GM18861 (cell line): Measurements from ENCODE around the gene B4GALNT3.

Source experiments
- ATAC-seq: cut with Tn5 transposase; IDR thresholded peaks from one replicate; pipeline ENCODE4 v1.9.1; 2021; ENCODE audit not compliant: unreplicated experiment

Gene B4GALNT3

DNA sequence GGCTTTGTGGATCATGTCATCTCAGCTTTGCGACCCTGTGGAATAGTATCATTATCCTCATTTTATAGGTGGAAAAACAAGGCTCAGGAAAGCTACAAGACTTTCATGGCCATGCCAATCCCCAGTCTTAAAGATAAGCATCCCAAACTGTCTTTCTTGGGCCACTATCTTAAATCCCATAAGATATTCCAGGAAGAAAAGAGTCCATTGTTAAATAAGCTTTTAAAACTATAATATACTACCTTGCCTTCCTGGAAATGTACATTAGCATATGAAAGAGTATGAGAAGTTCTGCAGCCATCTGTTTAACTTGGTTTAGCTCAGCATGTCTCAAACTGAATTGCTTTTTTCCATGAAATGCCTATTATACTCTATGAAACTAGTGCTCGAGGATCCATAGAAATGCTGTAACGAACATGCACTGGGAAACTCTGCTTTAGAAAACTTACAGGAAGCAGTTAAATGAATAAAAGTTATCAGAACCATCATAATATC, 77.1 kb downstream of the B4GALNT3 start:
- no peak for ATAC-seq

DNA sequence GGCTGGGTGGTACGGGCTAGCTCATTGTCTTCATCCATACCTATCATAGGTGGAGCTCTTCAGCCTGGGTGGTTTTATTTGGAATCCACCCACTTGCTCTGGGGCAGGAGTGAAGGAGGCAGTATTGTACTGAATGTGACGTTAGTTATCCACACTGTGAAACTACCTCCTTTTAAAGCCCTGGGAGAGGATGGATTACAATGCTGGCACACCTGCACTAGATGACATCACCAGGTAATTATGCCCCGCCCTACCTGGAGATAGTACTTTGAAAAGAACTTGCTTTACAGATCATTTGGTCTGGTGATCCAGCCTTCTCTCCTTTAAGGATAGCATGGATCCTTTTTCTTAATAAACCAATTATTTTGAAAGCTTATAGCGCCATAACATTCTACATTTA, 78.0 kb downstream of the B4GALNT3 start:
- no peak for ATAC-seq

DNA sequence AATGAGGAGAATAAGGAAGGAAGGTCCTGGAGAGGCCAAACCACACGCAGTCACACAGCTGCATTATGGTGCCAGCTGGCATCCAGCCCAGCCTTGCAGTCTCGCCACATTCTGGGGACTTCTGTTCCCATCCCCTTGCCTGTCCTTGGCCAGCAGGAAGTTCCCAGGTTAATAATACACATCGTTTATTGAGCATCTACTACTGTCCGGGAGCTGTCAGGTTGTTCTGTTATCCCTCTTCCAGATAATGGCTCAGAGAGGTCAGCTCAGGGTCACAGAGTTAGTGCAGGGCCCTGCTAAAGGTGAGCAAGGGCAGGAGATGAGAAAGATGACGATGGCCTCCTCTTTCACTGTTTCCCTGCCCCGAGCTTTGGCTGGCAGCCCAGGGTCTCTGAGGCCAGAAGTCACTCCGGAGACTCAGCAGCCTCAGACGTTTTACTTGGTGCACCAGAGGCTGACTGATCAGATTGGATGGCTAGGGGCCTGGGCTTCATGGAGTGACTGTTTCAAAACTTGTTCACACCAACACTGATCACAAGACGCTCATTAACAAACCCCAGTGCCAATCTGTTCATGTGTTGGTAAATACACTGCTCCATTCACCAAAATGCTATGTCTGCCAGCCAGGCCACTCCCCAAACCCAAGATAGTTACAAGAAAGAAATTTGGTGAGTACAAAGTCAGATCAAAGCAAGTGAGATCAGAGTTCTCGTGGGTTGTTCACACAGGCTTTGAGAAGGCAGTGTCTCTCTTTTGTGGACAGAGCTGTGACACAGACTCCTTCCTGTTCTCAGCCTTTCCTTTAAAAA, 79.2 kb downstream of the B4GALNT3 start:
- ATAC-seq: no peak

DNA sequence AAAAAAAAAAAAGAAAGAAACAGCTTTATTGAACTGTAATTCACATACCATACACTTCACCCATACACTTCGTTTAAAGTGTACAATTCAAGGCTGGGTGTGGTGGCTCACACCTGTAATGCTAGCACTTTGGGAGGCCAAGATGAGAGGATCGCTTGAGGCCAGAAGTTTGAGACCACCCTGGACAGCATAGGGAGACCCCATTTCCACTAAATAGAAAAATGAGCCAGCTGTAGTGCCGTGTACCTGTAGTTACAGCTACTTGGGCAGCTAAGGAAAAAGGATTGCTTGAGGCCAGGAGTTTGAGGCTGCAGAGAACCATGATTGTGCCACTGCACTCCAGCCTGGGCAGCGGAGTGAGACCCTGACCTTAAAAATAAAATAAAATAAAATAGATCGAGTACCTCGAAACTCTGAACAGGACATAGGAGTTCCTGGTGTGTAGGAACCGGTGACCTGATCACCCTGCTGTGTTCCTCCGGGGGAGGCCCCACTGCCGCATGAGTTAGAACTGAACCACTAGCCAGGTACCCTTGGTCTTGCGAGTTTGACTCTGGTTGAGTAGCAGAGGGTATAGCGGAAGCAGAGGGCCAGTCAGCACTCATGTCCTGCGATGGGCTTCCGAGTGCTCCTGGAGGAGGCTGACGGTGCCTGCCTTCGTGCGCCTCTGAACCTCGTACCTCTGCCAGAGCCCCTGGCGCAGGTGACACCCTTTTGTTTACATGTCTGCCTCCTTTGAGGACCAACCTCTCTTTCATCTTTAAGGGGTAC, 80.0 kb downstream of the B4GALNT3 start:
- ATAC-seq: no peak

DNA sequence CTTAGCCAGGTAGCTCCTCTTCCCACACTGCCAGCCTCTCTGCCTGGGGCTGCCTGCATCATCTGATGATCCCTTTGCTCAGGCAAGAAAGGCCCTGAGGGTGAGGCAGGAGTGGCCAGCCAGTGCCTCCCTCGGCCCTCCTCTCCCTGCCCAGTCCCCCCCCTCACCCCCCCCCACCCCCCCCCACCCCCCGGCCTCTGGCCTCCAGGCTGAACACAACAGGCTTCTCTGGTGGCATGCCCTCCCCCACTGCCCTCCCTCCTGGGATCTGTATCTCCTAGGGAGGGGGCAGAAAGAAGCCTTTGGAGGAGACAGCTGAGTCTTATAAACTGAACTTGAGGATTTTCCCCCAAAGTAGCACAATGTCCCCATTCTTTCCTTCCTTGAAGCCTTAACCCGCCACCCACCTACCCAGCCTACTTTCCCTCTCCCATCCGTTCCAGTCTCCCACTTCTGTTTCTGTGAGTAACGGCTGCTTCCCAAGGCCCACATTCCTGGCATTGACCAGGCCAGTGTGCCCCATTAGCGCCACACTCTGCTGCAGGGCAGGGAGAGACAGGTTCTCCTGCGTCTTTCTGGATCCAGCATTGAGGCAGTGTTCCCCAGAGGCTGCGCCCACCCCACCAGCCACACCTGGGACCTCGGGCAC, 82.1 kb downstream of the B4GALNT3 start:
- ATAC-seq: no peak

DNA sequence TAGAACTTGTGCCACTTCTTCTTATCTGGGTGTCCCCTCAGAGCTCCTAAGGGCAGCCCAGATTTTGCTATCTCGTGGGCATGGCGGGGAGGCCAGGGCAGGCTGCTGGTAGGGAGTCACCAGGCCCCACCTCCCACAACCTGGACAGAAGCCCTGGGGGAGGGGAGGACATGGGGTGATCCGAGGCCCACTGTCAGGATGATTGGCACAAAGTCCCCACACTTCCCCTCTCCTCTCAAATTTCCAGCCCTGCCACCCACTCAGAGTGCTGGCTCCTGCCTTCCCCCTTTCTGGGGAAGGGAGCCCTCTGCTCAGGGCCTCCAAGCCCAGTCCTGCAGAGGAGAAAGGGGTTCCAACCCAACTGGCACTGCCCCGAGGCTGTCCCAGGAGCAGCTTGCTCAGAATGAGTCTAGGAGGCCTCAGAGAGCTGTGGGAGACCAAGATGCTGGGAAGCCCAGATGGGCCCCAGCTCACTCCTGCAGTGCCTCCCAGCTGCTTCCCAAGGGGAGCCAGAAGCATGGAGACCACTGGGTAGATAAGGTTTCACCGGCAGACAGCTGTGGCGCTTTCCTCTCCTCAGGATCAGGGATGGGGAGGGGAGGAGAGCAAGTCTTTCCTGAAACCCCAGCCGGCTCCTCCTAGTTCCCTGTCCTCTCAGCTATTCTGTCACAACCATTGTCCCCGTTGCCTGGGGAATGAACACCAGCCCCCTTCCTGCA, 82.8 kb downstream of the B4GALNT3 start:
- no peak for ATAC-seq

DNA sequence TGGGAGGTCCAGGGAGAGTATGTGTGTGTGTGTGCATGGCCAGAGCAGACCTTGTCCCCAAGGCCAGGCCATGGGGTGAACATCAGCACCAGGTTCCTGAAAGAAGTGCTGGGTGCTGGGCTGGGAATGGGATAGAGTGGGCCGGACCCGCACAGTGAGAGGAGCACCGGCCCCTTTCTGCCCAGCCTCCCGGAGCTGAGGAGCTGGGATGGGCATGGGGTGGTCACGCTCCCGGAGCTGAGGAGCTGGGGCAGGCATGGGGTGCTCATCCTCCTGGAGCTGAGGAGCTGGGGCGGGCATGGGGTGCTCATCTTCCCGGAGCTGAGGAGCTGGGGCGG, 83.3 kb downstream of the B4GALNT3 start:
- no peak for ATAC-seq

DNA sequence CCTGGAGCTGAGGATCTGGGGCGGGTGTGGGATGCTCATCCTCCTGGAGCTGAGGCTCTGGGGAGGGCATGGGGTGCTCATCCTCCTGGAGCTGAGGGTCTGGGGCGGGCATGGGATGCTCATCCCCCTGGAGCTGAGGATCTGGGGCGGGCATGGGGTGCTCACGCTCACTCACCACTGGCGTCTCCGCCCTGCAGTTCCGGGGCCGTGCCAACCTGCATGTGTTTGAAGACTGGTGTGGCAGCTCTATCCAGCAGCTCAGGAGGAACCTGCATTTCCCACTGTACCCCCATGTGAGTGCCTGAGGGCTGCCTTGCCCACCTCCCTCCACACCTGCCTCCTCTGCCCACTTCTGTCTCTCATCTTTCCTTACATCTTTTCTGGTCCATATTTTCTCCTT, 84.4 kb downstream of the B4GALNT3 start:
- no peak for ATAC-seq

DNA sequence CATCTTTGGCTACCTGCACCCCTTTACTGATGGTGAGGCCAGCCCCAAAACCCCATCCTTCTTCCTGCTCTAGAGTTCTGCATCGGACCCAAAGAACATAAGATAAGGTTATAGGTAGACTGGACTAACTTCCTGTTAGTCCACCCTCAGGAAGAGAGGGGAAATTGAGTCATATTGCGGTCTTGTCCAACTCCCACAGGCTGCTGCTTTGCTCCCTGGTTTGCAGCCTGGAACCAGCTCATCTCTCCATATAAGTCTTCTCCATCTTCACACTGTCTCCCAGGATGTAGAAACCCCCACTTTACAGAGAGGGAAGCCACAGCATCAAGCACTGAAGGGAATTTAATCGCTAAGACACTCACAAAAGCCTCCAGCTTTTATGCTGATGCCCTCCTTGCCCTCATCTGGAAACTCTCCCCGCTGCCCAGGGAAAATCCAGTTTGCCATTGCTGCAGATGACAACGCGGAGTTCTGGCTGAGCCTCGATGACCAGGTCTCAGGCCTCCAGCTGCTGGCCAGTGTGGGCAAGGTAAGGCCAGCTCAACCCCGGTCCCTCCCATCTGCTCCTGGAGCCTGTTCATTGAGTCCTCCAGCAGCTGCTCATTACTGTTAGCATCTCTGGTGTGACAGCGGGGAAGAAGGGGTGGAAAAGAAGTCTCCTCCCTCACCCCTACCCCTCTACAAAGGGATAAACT, 85.3 kb downstream of the B4GALNT3 start:
- no peak for ATAC-seq

DNA sequence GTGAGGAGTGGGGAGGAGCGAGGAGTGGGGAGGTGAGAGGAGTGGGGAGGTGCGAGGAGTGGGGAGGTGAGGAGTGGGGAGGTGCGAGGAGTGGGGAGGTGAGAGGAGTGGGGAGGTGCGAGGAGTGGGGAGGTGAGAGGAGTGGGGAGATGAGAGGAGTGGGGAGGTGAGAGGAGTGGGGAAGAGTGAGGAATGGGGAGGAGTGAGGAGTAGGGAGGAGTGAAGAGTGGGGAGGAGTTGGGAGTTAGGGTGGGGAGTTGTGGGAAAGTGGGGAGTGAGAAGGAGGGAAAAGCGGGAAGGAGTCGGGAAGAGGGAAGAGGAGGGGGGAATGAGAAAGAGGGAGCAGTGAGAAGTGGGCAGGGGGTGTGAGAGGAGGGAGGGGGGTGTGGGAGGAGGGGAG, 86.1 kb downstream of the B4GALNT3 start:
- no peak for ATAC-seq

DNA sequence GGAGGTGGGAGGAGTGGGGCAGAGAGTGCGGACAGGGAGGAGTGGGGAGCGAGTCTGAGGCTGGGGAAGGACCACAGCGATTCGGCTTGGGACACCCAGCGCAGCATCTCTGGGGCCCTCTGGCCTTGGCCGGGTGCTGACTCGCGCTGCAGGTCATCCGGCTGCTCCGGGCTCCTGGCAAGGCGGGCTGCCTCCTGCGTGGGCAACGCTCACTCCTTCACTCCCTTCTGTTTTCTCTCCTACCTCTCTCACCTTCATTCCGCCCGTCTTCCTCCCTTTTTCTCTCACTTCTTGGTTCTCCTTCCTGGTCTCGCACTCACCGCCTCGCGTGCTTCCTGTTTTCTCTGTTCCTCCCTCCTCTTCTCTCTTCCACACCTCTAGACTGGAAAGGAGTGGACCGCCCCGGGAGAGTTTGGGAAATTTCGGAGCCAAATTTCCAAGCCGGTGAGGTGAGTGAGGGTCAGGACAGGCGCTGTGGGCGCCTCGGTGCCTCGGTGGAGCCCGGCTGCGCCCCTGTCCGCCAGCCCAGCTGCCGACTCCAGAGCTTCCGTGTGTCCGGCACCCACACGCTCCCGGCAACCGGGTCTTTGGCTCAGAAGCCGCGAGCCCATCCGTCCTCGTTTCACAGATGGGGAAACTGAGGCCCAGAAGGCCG, 86.7 kb downstream of the B4GALNT3 start:
- ATAC-seq: no peak

DNA sequence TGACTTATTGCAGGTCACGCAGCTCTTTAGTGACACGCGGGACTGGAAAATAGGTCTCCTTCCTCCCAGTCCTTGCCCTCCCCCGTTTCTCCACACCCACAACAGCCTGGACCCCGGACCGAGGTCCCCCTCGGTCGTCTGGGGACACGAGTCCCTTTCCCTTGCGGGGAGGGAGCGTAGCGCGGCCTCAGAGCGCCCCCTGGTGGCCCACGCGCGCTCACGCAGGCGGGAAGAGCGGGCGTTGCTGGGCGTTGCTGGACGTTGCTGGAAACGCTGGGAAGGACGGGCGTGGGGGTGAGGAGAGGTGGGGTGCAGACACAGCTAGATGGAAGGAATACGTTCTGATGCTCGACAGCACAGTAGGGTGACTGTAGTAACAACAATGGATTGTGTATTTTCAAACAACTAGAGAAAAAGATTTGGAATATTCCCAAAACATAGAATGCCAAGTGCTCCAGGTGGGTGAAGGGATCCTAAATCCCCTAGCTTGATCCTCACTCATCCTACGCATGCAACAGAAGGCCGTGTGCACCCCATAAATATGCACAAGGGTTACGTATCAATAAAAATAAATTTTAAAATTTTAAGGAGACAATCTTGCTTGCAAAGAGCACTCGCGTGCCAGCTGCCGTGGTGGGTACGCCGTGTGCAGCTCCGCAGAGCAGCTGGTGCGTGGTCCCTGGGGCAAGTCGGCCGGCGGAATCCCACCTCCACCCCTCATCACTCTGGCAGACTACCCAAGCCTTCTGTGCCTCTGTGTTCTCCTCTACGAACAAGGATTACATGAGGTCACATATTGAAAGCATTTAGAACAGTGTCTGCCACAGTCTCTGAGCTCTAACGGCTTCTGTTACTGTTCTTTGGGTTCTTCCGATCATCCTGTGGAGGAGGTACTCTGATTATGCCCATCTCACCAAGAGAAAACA, 87.4 kb downstream of the B4GALNT3 start:
- ATAC-seq: no peak

DNA sequence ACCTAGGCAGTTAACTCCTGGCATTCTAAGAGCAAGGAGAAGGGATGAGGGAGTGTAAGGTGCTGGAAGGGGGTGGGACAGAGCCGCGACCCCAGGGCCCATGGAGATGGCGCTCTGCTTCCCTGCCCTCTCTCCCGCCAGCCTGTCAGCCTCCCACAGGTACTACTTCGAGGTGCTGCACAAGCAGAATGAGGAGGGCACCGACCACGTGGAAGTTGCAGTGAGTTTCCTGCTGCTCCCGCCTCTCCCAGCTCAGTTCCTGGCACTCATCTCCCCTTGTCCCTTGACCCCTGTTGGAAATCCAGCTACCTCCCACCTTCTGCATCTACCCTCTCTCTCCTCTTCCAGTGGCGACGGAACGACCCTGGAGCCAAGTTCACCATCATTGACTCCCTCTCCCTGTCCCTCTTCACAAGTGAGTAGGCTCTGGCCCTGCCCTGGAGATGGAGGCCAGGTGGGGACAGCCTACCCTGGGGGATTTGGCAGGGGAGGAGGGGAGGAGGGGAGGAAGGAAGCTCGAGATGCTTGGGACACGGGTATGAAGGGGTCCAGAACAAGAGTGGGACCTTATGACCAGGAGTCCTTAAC, 88.2 kb downstream of the B4GALNT3 start:
- no peak for ATAC-seq

DNA sequence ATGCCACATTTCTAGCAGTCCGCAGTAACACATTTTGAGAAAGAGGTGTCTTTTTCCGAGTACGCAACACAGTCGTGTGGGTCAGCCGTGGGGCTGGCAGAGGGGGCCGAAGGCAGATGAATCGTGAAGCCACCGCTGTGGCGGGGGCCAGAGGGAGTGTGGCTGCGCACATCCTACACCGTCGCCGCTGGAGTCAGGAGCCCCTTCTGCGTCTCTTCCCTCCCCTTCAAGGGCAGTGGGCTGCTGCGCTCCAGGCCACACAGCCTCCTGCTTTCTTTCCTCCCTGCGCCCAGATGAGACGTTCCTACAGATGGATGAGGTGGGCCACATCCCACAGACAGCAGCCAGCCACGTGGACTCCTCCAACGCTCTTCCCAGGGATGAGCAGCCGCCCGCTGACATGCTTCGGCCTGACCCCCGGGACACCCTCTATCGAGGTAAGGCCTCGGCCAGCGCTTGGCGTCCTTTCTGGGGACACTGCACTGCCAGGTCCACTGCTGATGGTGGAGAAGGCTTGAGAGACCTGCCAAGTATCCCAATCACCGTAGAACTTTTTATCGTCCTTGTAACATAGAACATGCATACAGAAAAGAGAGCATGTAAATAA, 89.8 kb downstream of the B4GALNT3 start:
- no peak for ATAC-seq

DNA sequence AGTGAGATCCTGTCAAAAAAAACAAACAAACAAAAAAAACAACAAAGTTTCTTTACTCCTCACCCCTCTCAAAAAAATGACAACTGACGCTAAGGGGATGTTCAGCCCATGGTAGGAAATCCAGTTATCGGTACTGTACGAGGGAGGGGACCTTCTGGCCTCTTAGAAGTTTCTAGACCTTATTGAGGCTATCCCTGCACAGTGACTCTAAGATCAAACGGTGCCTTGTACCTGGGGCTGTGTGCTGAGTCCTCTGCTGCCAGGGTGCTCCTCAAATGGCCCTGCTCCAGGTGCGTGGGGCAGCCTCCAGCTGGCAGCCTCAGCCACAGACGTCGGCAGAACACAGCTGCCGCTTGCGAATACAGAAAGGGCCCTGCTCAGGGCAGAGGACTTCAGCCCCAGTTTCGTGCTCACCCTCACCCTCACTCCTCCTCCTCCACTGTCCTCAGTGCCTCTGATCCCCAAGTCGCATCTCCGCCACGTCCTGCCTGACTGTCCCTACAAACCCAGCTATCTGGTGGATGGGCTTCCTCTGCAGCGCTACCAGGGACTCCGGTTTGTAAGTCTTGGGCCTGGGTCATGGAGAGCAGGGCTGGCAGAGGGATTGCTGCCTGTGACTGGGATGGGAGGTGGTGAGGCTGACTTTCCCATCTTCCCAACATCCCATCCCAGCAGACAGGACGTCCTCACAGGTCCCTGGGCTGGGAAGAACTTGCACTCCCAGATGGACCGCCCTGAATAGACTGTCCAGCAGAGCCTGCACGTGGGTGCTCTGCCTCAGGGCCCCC, 90.9 kb downstream of the B4GALNT3 start:
- ATAC-seq: no peak

DNA sequence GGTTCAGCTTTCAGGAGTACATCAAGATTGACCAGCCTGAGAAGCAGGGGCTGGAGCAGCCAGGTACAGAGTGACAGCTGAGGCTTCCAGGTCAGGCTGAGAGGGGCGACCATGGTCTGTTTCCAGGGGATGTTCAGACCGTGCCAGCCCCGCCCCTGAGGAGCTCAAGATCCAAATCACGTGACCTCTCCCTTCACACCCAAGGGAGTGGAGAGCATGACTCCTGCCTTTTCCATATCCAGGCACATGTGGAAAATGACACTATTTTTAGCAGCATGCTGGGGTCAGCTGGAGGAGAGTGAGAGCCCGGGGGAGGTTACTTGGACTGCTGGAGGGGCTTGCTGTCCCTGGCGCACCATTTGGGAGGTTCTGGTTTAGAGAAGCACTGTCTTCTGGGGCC, 92.7 kb downstream of the B4GALNT3 start:
- ATAC-seq: no peak

DNA sequence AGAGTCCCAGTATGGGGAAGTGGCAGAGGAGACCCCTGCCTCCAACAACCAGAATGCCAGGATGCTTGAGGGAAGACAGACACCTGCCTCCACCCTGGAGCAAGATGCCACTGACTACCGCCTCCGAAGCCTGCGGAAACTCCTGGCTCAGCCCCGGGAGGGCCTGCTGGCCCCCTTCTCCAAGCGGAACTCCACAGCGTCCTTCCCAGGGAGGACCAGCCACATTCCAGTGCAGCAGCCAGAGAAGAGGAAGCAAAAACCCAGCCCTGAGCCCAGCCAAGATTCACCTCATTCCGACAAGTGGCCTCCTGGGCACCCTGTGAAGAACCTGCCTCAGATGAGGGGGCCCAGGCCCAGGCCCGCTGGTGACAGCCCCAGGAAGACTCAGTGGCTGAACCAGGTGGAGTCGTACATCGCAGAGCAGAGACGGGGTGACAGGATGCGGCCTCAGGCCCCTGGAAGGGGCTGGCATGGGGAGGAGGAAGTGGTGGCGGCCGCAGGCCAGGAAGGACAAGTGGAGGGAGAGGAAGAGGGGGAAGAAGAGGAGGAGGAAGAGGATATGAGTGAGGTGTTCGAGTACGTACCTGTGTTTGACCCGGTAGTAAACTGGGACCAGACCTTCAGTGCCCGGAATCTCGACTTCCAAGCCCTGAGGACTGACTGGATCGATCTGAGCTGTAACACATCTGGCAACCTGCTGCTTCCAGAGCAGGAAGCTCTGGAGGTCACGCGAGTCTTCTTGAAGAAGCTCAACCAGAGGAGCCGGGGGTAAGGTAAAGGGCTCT, 93.7 kb downstream of the B4GALNT3 start:
- ATAC-seq: no peak
